ENCODE measurements around the gene SV2A.
A peak's percentile ranks its signal among the peaks of the same experiment; 100 is the strongest.

SV2A gene

GRCh38 chr1:149885339-149886120 is 32.1 kb downstream of the SV2A start:
- Histone ChIP-seq H2AFZ (ENCODE audit: low read depth) (no peak overlapping the region), H4K20me1 (ENCODE audit: insufficient read depth) (no peaks in the 10 kb centered on the region), H3K4me1 (ENCODE audit: low read depth, poor library complexity, severe bottlenecking) (peaks cover 48% of the 10 kb centered on the region), H3K27me3 (ENCODE audit: insufficient read depth, low read depth) (no peaks in the 10 kb centered on the region), H3K4me3 (IDR thresholded peaks at IDR 0.05; ENCODE audit: insufficient read depth, low read depth, low read length) (peak overlapping the region; percentile 95), H3K36me3 (ENCODE audit: insufficient read depth) (no peaks in the 10 kb centered on the region), H3K27ac (peak overlapping the region; percentile 92), H3K9ac (peak overlapping the region; percentile 92), H3K79me2 (ENCODE audit: insufficient read depth, low read depth) (peaks cover 55% of the 10 kb centered on the region), H3K4me2 (peak overlapping the region; percentile 72)
- no peak; the same call in 1 of the 2 replicates for TF ChIP-seq CTCF (conservative IDR thresholded peaks at IDR 0.05; ENCODE audit: low read depth, low read length)

- H2AFZ ChIP-seq (ENCODE audit: low read depth): no peak overlapping the region
- H3K79me2 ChIP-seq (ENCODE audit: insufficient read depth, low read depth): peaks cover 55% of the 10 kb centered on the region
- H3K27me3 ChIP-seq (ENCODE audit: insufficient read depth, low read depth): no peaks in the 10 kb centered on the region
- H4K20me1 ChIP-seq (ENCODE audit: insufficient read depth): no peaks in the 10 kb centered on the region
- peak overlapping the region; percentile 92 for H3K9ac ChIP-seq
- peak overlapping the region; percentile 72 for H3K4me2 ChIP-seq
- TF ChIP-seq CTCF (conservative IDR thresholded peaks at IDR 0.05; ENCODE audit: low read depth, low read length): no peak; the same call in 1 of the 2 replicates
- H3K27ac ChIP-seq: peak overlapping the region; percentile 92
- peaks cover 47% of the 10 kb centered on the region for H3K4me1 ChIP-seq (ENCODE audit: low read depth, poor library complexity, severe bottlenecking)
- no peaks in the 10 kb centered on the region for H3K36me3 ChIP-seq (ENCODE audit: insufficient read depth)
- H3K4me3 ChIP-seq (IDR thresholded peaks at IDR 0.05; ENCODE audit: insufficient read depth, low read depth, low read length): peak overlapping the region; percentile 95
These were observed 33.0 kb downstream of the SV2A start for GRCh38 chr1:149884433-149885338.

- H3K27me3 ChIP-seq (ENCODE audit: insufficient read depth, low read depth): no peaks in the 10 kb centered on the region
- H2AFZ ChIP-seq (ENCODE audit: low read depth): no peak overlapping the region
- peak overlapping the region; percentile 92 for H3K27ac ChIP-seq
- no peaks in the 10 kb centered on the region for H3K36me3 ChIP-seq (ENCODE audit: insufficient read depth)
- H3K4me3 ChIP-seq (IDR thresholded peaks at IDR 0.05; ENCODE audit: insufficient read depth, low read depth, low read length): peak overlapping the region; percentile 95
- H3K79me2 ChIP-seq (ENCODE audit: insufficient read depth, low read depth): peaks cover 55% of the 10 kb centered on the region
- H4K20me1 ChIP-seq (ENCODE audit: insufficient read depth): no peaks in the 10 kb centered on the region
- H3K4me2 ChIP-seq: peak overlapping the region; percentile 72
- peak overlapping the region; percentile 92; the same call in 1 of the 2 replicates for H3K9ac ChIP-seq
- H3K4me1 ChIP-seq (ENCODE audit: low read depth, poor library complexity, severe bottlenecking): peaks cover 48% of the 10 kb centered on the region
- no peak for TF ChIP-seq CTCF (conservative IDR thresholded peaks at IDR 0.05; ENCODE audit: low read depth, low read length)
These were observed 33.9 kb downstream of the SV2A start for GRCh38 chr1:149883598-149884247.

GRCh38 chr1:149881876-149882275 is 35.8 kb downstream of the SV2A start:
- H2AFZ ChIP-seq (ENCODE audit: low read depth): no peak overlapping the region
- TF ChIP-seq CTCF (conservative IDR thresholded peaks at IDR 0.05; ENCODE audit: low read depth, low read length): no peak
- no peaks in the 10 kb centered on the region for H3K36me3 ChIP-seq (ENCODE audit: insufficient read depth)
- H3K9ac ChIP-seq: no peak overlapping the region
- peak overlapping the region; percentile 2; the same call in 1 of the 2 replicates for H3K27ac ChIP-seq
- H3K27me3 ChIP-seq (ENCODE audit: insufficient read depth, low read depth): no peaks in the 10 kb centered on the region
- H3K79me2 ChIP-seq (ENCODE audit: insufficient read depth, low read depth): peaks cover 50% of the 10 kb centered on the region
- peaks cover 48% of the 10 kb centered on the region for H3K4me1 ChIP-seq (ENCODE audit: low read depth, poor library complexity, severe bottlenecking)
- H4K20me1 ChIP-seq (ENCODE audit: insufficient read depth): no peaks in the 10 kb centered on the region
- peak overlapping the region; percentile 1 for H3K4me2 ChIP-seq
- no peak overlapping the region for H3K4me3 ChIP-seq (IDR thresholded peaks at IDR 0.05; ENCODE audit: insufficient read depth, low read depth, low read length)
